Thyroid gland (tissue), 4 donors: ENCODE results near the gene PLSCR4.

Source experiments
- POLR2A ChIP-seq, 2 donors: fragments of 450-650 bp; IDR thresholded peaks; one replicate each; pipeline ENCODE4 v1.6.1; 2017; ENCODE audit warnings: antibody characterized with exemption in 2 of 2, mild to moderate bottlenecking in 2 of 2, moderate library complexity in 1 of 2
- TF ChIP-seq, protein P1 (sequence below), 6 experiments: fragments of 200-600 bp in 3 of 6; fragments of 450-650 bp in 3 of 6; sonication (generic) in 3 of 6; IDR thresholded peaks; one replicate each; pipeline ENCODE4 v1.5.1; 2016 to 2019; ENCODE audit warnings: antibody characterized with exemption in 6 of 6, mild to moderate bottlenecking in 2 of 6, inconsistent platforms in 1 of 6, moderate library complexity in 1 of 6

DNA sequence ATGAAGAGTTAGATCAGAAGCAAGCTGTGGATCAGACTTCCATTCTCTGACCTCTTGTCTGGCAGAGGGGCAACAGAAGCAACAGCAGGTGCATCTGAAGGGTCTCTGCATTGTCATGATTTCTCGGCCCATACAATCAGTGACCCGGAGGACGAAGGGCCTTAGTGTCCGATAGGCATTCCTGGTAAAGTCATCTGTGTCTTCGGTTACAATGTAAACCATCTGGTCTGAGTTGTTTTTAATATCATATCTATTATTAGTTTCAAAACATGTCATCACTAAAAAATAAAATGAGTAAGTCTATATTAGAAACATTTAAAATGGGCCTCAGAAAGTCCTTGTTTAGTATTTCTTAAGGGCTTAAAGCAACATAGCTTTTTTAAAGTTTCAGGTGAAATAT lies 51.1 kb downstream of the PLSCR4 start:
- TF ChIP-seq, protein P1, sequence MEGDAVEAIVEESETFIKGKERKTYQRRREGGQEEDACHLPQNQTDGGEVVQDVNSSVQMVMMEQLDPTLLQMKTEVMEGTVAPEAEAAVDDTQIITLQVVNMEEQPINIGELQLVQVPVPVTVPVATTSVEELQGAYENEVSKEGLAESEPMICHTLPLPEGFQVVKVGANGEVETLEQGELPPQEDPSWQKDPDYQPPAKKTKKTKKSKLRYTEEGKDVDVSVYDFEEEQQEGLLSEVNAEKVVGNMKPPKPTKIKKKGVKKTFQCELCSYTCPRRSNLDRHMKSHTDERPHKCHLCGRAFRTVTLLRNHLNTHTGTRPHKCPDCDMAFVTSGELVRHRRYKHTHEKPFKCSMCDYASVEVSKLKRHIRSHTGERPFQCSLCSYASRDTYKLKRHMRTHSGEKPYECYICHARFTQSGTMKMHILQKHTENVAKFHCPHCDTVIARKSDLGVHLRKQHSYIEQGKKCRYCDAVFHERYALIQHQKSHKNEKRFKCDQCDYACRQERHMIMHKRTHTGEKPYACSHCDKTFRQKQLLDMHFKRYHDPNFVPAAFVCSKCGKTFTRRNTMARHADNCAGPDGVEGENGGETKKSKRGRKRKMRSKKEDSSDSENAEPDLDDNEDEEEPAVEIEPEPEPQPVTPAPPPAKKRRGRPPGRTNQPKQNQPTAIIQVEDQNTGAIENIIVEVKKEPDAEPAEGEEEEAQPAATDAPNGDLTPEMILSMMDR (IDR thresholded peaks at IDR 0.05): no peak
- TF ChIP-seq POLR2A (IDR thresholded peaks at IDR 0.05): no peak
